Stimulated activated naive CD4-positive, alpha-beta T cell (primary cell): ENCODE results near the gene ATP6V0A4.
"Not testable (repeated sequence)": the region's sequence is repeated elsewhere in the genome, so short reads cannot be mapped to it uniquely, and the experiment has no call there.

Experiments used
- DNase-seq, 6 experiments: peaks; one replicate each; lab custom pipeline; 2025; lab: John Stamatoyannopoulos, UW

The ATP6V0A4 gene

GRCh38 chr7:138797715-138798320 is at the start of gene ATP6V0A4, which contains the start of gene TMEM213:
ATP6V0A4 (minus strand) TSS chr7:138798196; CDS start chr7:138771247, 26,949 bp downstream.
TMEM213 (plus strand) TSS chr7:138797994; CDS start chr7:138798105, 111 bp downstream.
- no peak for DNase-seq

- DNase-seq: no peak
Measured at GRCh38 chr7:138845711-138846110, 47.7 kb upstream of the ATP6V0A4 start.

- no peak for DNase-seq
Measured at GRCh38 chr7:138843632-138844580, 45.9 kb upstream of the ATP6V0A4 start.

- DNase-seq: no peak
Measured at GRCh38 chr7:138842111-138842510, 44.1 kb upstream of the ATP6V0A4 start.

- DNase-seq: no peak
Measured at GRCh38 chr7:138838166-138838565, 40.2 kb upstream of the ATP6V0A4 start.

- no peak for DNase-seq
Measured at GRCh38 chr7:138837627-138838026, 39.6 kb upstream of the ATP6V0A4 start.

- no peak for DNase-seq
Measured at GRCh38 chr7:138835087-138835486, 37.1 kb upstream of the ATP6V0A4 start.

GRCh38 chr7:138834583-138834982 is 36.6 kb upstream of the ATP6V0A4 start:
- DNase-seq: no peak

GRCh38 chr7:138833596-138833995 is 35.6 kb upstream of the ATP6V0A4 start:
- DNase-seq: no peak

- no peak for DNase-seq
Measured at GRCh38 chr7:138832966-138833365, 35.0 kb upstream of the ATP6V0A4 start.

GRCh38 chr7:138829335-138829734 is 31.3 kb upstream of the ATP6V0A4 start:
- no peak for DNase-seq

- DNase-seq: no peak
Measured at GRCh38 chr7:138828302-138828701, 30.3 kb upstream of the ATP6V0A4 start.

GRCh38 chr7:138825049-138825721 is 27.2 kb upstream of the ATP6V0A4 start:
- DNase-seq: no peak

- no peak for DNase-seq
Measured at GRCh38 chr7:138822867-138823535, 25.0 kb upstream of the ATP6V0A4 start.

- no peak for DNase-seq
Measured at GRCh38 chr7:138821912-138822311, 23.9 kb upstream of the ATP6V0A4 start.

- no peak for DNase-seq
Measured at GRCh38 chr7:138819625-138820024, 21.6 kb upstream of the ATP6V0A4 start.

- no peak for DNase-seq
Measured at GRCh38 chr7:138816650-138817049, 18.7 kb upstream of the ATP6V0A4 start.

GRCh38 chr7:138814816-138815332 is 16.9 kb upstream of the ATP6V0A4 start:
- DNase-seq: no peak

- no peak for DNase-seq
Measured at GRCh38 chr7:138813945-138814344, 15.9 kb upstream of the ATP6V0A4 start.

- not testable (repeated sequence) for DNase-seq
Measured at GRCh38 chr7:138811327-138811726, 13.3 kb upstream of the ATP6V0A4 start.

GRCh38 chr7:138809346-138809745 is 11.3 kb upstream of the ATP6V0A4 start:
- DNase-seq: no peak

GRCh38 chr7:138804618-138805017 is 6.6 kb upstream of the ATP6V0A4 start:
- DNase-seq: no peak
